Neural cell (in vitro differentiated cells): ENCODE measurements around the gene TRPM3. TPM values are rescaled to one million over a fixed set of nuclear protein-coding genes. Genes with fewer than 3 reads are reported as not detected.

Source experiments
- H2AFZ ChIP-seq: fragments of 200-600, 300-800 bp; sonication (generic), shearing (Covaris generic); 2 replicates; pipeline ENCODE4 v1.6.0; 2014; ENCODE audit warnings: low read depth, mild to moderate bottlenecking, antibody characterized with exemption, low read length, moderate library complexity
- H3F3A ChIP-seq: fragments of 200-600 bp; shearing (Covaris generic); 2 replicates; pipeline ENCODE4 v1.6.1; 2016; ENCODE audit warnings: mild to moderate bottlenecking, moderate library complexity, mixed read lengths, antibody characterized with exemption, low read length; ENCODE audit not compliant: insufficient read depth, poor library complexity, severe bottlenecking
- H3K27ac ChIP-seq: fragments of 200-600, 300-800 bp; sonication (generic), shearing (Covaris generic); 2 replicates; pipeline ENCODE4 v1.5.1; 2014; ENCODE audit warnings: mild to moderate bottlenecking, low read length, moderate library complexity
- H3K27me3 ChIP-seq: fragments of 300-800, 200-600 bp; sonication (generic), shearing (Covaris generic); 2 replicates; pipeline ENCODE4 v1.6.0; 2014; ENCODE audit warnings: mild to moderate bottlenecking, low read depth, low read length, moderate library complexity; ENCODE audit not compliant: insufficient read depth
- H3K36me3 ChIP-seq: fragments of 300-800, 200-600 bp; sonication (generic), shearing (Covaris generic); 2 replicates; pipeline ENCODE4 v1.5.1; 2014; ENCODE audit warnings: mild to moderate bottlenecking, antibody characterized with exemption, low read length, moderate library complexity; ENCODE audit not compliant: insufficient read depth
- H3K4me2 ChIP-seq: fragments of 300-800, 200-600 bp; sonication (generic), shearing (Covaris generic); 2 replicates; pipeline ENCODE4 v1.6.0; 2014; ENCODE audit warnings: mild to moderate bottlenecking, low read length
- H3K4me3 ChIP-seq: fragments of 300-800, 200-600 bp; sonication (generic), shearing (Covaris generic); 2 replicates; pipeline ENCODE4 v1.5.1; 2014; ENCODE audit warnings: mild to moderate bottlenecking, low read length, moderate library complexity
- H3K79me2 ChIP-seq: fragments of 200-600 bp; shearing (Covaris generic); replicated peaks from 2 replicates; pipeline ENCODE4 v1.6.0; 2014; ENCODE audit warnings: mild to moderate bottlenecking, low read length, moderate library complexity; ENCODE audit not compliant: insufficient read depth
- H3K9ac ChIP-seq: fragments of 300-800, 200-600 bp; sonication (generic), shearing (Covaris generic); 2 replicates; pipeline ENCODE4 v1.6.1; 2016; ENCODE audit warnings: mild to moderate bottlenecking, low read length, mixed read lengths
- H3K9me2 ChIP-seq: fragments of 200-600 bp; shearing (Covaris generic); 2 replicates; pipeline ENCODE4 v1.6.1; 2016; ENCODE audit warnings: mild to moderate bottlenecking, low read length, mixed read lengths; ENCODE audit not compliant: insufficient read depth
- H3K9me3 ChIP-seq: fragments of 200-600, 300-800 bp; sonication (generic), shearing (Covaris generic); 2 replicates; pipeline ENCODE4 v1.6.1; 2016; ENCODE audit warnings: mild to moderate bottlenecking, mixed run types, low read length, moderate library complexity, mixed read lengths
- H4K20me1 ChIP-seq: fragments of 200-600 bp; shearing (Covaris generic); 2 replicates; pipeline ENCODE4 v1.6.1; 2016; ENCODE audit warnings: mild to moderate bottlenecking, mixed run types; ENCODE audit not compliant: insufficient read depth
- EP300 ChIP-seq: fragments of 450-650 bp; conservative IDR thresholded peaks from 2 replicates; pipeline ENCODE4 v1.6.1; 2014; ENCODE audit warnings: antibody characterized with exemption, mild to moderate bottlenecking, moderate library complexity; ENCODE audit not compliant: poor library complexity, severe bottlenecking
- EZH2 ChIP-seq: fragments of 200-600, 300-800 bp; shearing (Covaris generic), sonication (generic); IDR thresholded peaks from 2 replicates; pipeline ENCODE4 v1.6.1; 2014; ENCODE audit warnings: antibody characterized with exemption, low read length, borderline replicate concordance, mild to moderate bottlenecking; ENCODE audit not compliant: insufficient read depth, poor library complexity, severe bottlenecking
- MXI1 ChIP-seq: fragments of 450-650 bp; conservative IDR thresholded peaks from 2 replicates; pipeline ENCODE4 v1.6.1; 2014; ENCODE audit warnings: antibody characterized with exemption, mild to moderate bottlenecking; ENCODE audit not compliant: poor library complexity, severe bottlenecking
- POLR2AphosphoS5 ChIP-seq: IDR thresholded peaks from 2 replicates; pipeline ENCODE4 v1.6.1; 2012
- RAD21 ChIP-seq: fragments of 450-650 bp; conservative IDR thresholded peaks from 2 replicates; pipeline ENCODE4 v1.6.1; 2014; ENCODE audit warnings: antibody characterized with exemption, mild to moderate bottlenecking, moderate library complexity
- SMC3 ChIP-seq: fragments of 450-650 bp; conservative IDR thresholded peaks from 2 replicates; pipeline ENCODE4 v1.6.1; 2014; ENCODE audit warnings: antibody characterized with exemption, mild to moderate bottlenecking, moderate library complexity; ENCODE audit not compliant: poor library complexity
- TAF1 ChIP-seq: IDR thresholded peaks from 2 replicates; pipeline ENCODE4 v1.6.1; 2012; ENCODE audit warnings: low read depth
- polyA plus RNA-seq: library from polyadenylated mRNA; depleted of rRNA; stranded (reverse); fragments of >200 nt; gene quantifications from 2 replicates; pipeline ENCODE4 v1.2.3, GENCODE V29; 2014
- TF ChIP-seq, protein P1 (sequence below): fragments of 450-650 bp; IDR thresholded peaks from 2 replicates; pipeline ENCODE4 v1.5.1; 2014; ENCODE audit warnings: antibody characterized with exemption, mild to moderate bottlenecking, moderate library complexity; ENCODE audit not compliant: poor library complexity, severe bottlenecking
- TF ChIP-seq, protein P2 (sequence below): IDR thresholded peaks from 2 replicates; pipeline ENCODE4 v1.6.1; 2012; ENCODE audit warnings: borderline replicate concordance

The TRPM3 gene
- polyA plus RNA-seq, 1 donor from 2014 or later: 1.3 TPM

DNA sequence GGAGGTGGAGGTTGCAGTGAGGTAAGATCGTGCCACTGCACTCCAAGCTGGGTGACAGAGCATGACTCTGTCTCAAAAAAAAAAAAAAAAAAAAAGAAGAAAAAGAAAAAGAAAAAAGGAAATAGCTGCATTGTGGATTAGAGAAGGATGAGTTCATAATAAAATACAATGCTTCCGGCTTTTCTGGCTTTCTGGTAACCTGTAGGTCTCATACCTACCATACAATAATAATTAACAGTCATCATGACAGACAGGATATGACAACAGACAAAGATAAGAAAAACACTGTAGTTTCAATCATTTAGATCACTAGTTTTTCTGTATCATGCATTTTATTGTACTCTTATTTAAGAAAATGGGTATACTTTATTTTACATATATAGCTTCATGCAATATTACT is 40.7 kb upstream of the TRPM3 start:
- H3K36me3 ChIP-seq: no peaks in the 10 kb centered on the region
- no peaks in the 10 kb centered on the region for H3K27me3 ChIP-seq
- H3F3A ChIP-seq: no peaks in the 10 kb centered on the region
- no peak overlapping the region for H3K27ac ChIP-seq
- H3K9me3 ChIP-seq: no peaks in the 10 kb centered on the region
- no peak overlapping the region for H3K4me3 ChIP-seq
- H3K79me2 ChIP-seq: no peaks in the 10 kb centered on the region
- no peak overlapping the region for H3K4me2 ChIP-seq
- H3K9ac ChIP-seq: no peak overlapping the region
- H2AFZ ChIP-seq: no peak overlapping the region
- no peaks in the 10 kb centered on the region for H3K9me2 ChIP-seq
- H4K20me1 ChIP-seq: no peaks in the 10 kb centered on the region
- TF ChIP-seq TAF1 (no peak), MXI1 (no peak), EP300 (no peak), SMC3 (no peak)
- TF ChIP-seq, protein P1, sequence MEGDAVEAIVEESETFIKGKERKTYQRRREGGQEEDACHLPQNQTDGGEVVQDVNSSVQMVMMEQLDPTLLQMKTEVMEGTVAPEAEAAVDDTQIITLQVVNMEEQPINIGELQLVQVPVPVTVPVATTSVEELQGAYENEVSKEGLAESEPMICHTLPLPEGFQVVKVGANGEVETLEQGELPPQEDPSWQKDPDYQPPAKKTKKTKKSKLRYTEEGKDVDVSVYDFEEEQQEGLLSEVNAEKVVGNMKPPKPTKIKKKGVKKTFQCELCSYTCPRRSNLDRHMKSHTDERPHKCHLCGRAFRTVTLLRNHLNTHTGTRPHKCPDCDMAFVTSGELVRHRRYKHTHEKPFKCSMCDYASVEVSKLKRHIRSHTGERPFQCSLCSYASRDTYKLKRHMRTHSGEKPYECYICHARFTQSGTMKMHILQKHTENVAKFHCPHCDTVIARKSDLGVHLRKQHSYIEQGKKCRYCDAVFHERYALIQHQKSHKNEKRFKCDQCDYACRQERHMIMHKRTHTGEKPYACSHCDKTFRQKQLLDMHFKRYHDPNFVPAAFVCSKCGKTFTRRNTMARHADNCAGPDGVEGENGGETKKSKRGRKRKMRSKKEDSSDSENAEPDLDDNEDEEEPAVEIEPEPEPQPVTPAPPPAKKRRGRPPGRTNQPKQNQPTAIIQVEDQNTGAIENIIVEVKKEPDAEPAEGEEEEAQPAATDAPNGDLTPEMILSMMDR: no peak
- TF ChIP-seq, protein P2, sequence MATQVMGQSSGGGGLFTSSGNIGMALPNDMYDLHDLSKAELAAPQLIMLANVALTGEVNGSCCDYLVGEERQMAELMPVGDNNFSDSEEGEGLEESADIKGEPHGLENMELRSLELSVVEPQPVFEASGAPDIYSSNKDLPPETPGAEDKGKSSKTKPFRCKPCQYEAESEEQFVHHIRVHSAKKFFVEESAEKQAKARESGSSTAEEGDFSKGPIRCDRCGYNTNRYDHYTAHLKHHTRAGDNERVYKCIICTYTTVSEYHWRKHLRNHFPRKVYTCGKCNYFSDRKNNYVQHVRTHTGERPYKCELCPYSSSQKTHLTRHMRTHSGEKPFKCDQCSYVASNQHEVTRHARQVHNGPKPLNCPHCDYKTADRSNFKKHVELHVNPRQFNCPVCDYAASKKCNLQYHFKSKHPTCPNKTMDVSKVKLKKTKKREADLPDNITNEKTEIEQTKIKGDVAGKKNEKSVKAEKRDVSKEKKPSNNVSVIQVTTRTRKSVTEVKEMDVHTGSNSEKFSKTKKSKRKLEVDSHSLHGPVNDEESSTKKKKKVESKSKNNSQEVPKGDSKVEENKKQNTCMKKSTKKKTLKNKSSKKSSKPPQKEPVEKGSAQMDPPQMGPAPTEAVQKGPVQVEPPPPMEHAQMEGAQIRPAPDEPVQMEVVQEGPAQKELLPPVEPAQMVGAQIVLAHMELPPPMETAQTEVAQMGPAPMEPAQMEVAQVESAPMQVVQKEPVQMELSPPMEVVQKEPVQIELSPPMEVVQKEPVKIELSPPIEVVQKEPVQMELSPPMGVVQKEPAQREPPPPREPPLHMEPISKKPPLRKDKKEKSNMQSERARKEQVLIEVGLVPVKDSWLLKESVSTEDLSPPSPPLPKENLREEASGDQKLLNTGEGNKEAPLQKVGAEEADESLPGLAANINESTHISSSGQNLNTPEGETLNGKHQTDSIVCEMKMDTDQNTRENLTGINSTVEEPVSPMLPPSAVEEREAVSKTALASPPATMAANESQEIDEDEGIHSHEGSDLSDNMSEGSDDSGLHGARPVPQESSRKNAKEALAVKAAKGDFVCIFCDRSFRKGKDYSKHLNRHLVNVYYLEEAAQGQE: no peak

DNA sequence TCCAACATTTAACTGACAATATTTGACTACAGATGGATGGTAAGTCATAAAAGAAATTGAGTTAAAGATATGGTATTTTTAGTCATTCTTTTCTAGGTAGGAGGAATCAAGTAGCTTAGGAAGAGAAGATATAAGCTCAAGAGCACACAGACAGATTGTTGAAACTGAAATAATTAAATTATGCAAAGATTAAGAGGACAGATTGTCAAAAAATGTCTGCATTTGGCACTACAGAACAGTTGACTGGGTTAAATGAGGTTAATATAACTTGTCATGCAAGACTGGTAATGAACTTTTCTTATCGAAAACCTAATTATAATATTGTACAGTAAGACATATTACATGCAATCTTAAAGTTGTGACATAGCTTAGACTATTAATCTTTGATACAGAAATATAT is 36.3 kb upstream of the TRPM3 start:
- Histone ChIP-seq H3K27ac (no peak overlapping the region), H3K79me2 (no peaks in the 10 kb centered on the region), H3K4me3 (no peak overlapping the region), H2AFZ (no peak overlapping the region), H3K36me3 (no peaks in the 10 kb centered on the region), H3K9me2 (no peaks in the 10 kb centered on the region), H3K9ac (no peak overlapping the region), H3K27me3 (no peaks in the 10 kb centered on the region), H4K20me1 (no peaks in the 10 kb centered on the region), H3K4me2 (no peak overlapping the region), H3F3A (no peaks in the 10 kb centered on the region), H3K9me3 (no peaks in the 10 kb centered on the region)
- no peak for TF ChIP-seq POLR2AphosphoS5
- TF ChIP-seq, protein P1: no peak
- no peak for TF ChIP-seq EZH2
- TF ChIP-seq, protein P2: no peak
- no peak for TF ChIP-seq SMC3
- TF ChIP-seq TAF1: no peak
- no peak for TF ChIP-seq RAD21
- TF ChIP-seq EP300: no peak
- TF ChIP-seq MXI1: no peak
